Peyer's patch (tissue), 4 donors: ENCODE results near the gene LINGO3.

Experiments
- CTCF ChIP-seq, 6 experiments: fragments of 450-650 bp in 4 of 6; fragments of 200-600 bp in 2 of 6; sonication (generic) in 1 of 6; IDR thresholded peaks; one replicate each; pipeline ENCODE4 v1.5.1; 2017 to 2019; ENCODE audit warnings: antibody characterized with exemption in 6 of 6, mild to moderate bottlenecking in 3 of 6, moderate library complexity in 1 of 6
- POLR2A ChIP-seq, 2 donors: fragments of 450-650 bp; IDR thresholded peaks; one replicate each; pipeline ENCODE4 v1.5.1; 2017; ENCODE audit warnings: antibody characterized with exemption in 2 of 2, mild to moderate bottlenecking in 2 of 2, moderate library complexity in 2 of 2

GRCh38 chr19:2287585-2288337 lies 20.2 kb downstream of the LINGO3 start:
- TF ChIP-seq CTCF (IDR thresholded peaks at IDR 0.05): no peak
- TF ChIP-seq POLR2A (IDR thresholded peaks at IDR 0.05): no peak
